A549 (cell line): ENCODE results near the gene LSM14B.

ENCODE experiments used
- CEBPB ChIP-seq, 2 experiments: fragments of >200 bp in 1 of 2; sonication (Bioruptor Twin) in 1 of 2; formaldehyde crosslinking in 1 of 2; IDR thresholded peaks; 2 replicates each; pipeline ENCODE4 v1.6.1; 2012 to 2016
- CTCF ChIP-seq: fragments of >200 bp; sonication (Bioruptor Twin); formaldehyde crosslinking; IDR thresholded peaks from 3 replicates; pipeline ENCODE4 v1.5.1; 2016
- EP300 ChIP-seq, 2 experiments: fragments of >200 bp; sonication (Bioruptor Twin); formaldehyde crosslinking; IDR thresholded peaks; 2 replicates in 1 of 2; 3 replicates in 1 of 2; pipeline ENCODE4 v1.6.1; 2016 to 2017
- FOSL2 ChIP-seq, 2 experiments: fragments of 450-650 bp in 1 of 2; fragments of >200 bp in 1 of 2; sonication (Bioruptor Twin) in 1 of 2; formaldehyde crosslinking; IDR thresholded peaks; 2 replicates each; pipeline versions ENCODE4 v1.5.0 to v1.6.1; 2016 to 2020; ENCODE audit warnings: mild to moderate bottlenecking in 1 of 2, moderate library complexity in 1 of 2
- HDAC2 ChIP-seq: fragments of 200-600 bp; sonication (generic); IDR thresholded peaks from 2 replicates; pipeline ENCODE4 v1.6.1; 2016
- POLR2A ChIP-seq: IDR thresholded peaks from 2 replicates; pipeline ENCODE4 v1.6.1; 2012; ENCODE audit warnings: mild to moderate bottlenecking, low read length
- TF ChIP-seq, protein P1 (sequence below): fragments of 200-600 bp; sonication (generic); IDR thresholded peaks from 2 replicates; pipeline ENCODE4 v1.6.1; 2016; ENCODE audit warnings: antibody characterized with exemption, mild to moderate bottlenecking, moderate library complexity

- no peak for TF ChIP-seq CTCF
- no peak for TF ChIP-seq FOSL2 (IDR thresholded peaks at IDR 0.05)
- no peak for TF ChIP-seq FOSL2 (CRISPR knock-in tag; IDR thresholded peaks at IDR 0.05)
- TF ChIP-seq, protein P1, sequence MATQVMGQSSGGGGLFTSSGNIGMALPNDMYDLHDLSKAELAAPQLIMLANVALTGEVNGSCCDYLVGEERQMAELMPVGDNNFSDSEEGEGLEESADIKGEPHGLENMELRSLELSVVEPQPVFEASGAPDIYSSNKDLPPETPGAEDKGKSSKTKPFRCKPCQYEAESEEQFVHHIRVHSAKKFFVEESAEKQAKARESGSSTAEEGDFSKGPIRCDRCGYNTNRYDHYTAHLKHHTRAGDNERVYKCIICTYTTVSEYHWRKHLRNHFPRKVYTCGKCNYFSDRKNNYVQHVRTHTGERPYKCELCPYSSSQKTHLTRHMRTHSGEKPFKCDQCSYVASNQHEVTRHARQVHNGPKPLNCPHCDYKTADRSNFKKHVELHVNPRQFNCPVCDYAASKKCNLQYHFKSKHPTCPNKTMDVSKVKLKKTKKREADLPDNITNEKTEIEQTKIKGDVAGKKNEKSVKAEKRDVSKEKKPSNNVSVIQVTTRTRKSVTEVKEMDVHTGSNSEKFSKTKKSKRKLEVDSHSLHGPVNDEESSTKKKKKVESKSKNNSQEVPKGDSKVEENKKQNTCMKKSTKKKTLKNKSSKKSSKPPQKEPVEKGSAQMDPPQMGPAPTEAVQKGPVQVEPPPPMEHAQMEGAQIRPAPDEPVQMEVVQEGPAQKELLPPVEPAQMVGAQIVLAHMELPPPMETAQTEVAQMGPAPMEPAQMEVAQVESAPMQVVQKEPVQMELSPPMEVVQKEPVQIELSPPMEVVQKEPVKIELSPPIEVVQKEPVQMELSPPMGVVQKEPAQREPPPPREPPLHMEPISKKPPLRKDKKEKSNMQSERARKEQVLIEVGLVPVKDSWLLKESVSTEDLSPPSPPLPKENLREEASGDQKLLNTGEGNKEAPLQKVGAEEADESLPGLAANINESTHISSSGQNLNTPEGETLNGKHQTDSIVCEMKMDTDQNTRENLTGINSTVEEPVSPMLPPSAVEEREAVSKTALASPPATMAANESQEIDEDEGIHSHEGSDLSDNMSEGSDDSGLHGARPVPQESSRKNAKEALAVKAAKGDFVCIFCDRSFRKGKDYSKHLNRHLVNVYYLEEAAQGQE, result no peak
- TF ChIP-seq CEBPB (IDR thresholded peaks at IDR 0.05), result no peak
- no peak for TF ChIP-seq HDAC2
- no peak for TF ChIP-seq EP300 (IDR thresholded peaks at IDR 0.05)
- TF ChIP-seq POLR2A, result no peak
Measured at GRCh38 chr20:62134735-62135231, 12.5 kb downstream of the LSM14B start.
